ENCODE data around the gene USP15. TPM values are rescaled to one million over a fixed set of nuclear protein-coding genes. Genes with fewer than 3 reads are reported as not detected.

The USP15 gene
- total and polyA plus RNA-seq, 2 donors (not counting 3 experiments of a cell fraction or from before 2014, with no cell fraction given), result 20.0 to 61.8 TPM

DNA sequence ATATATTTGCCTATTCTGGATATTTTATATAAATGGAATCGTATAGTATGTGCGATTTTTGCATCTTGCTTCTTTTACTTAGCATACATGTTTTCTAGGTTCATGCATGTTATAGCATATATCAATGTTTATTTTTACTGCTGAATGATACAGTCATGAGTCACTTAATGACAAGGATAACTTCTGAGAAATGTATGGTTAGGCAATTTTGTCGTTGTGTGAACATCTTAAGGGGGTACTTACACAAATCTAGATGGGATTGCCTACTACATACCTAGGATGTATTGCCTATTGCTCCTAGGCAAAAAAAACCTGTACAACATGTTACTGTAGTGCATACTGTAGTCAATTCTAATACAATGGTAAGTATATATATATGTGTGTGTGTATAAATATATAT is 8.8 kb downstream of the USP15 start:
- Histone ChIP-seq H3K4me3 (replicated peaks in 1 of 3; ENCODE audit: insufficient read depth in 1 of 3, low read depth in 1 of 3, low read length in 3 of 3) (no peak overlapping the region), H3K9me1 (replicated peaks; ENCODE audit: control insufficient read depth, extremely low read depth, insufficient read depth, low read length) (no peaks in the 10 kb centered on the region), H3K4me1 (ENCODE audit: control insufficient read depth, extremely low read depth, insufficient read depth, low read length) (peaks cover 19% of the 10 kb centered on the region), H3K27me3 (ENCODE audit: control insufficient read depth in 2 of 2, insufficient read depth in 2 of 2, low read length in 2 of 2) (no peaks in the 10 kb centered on the region), H3K79me2 (ENCODE audit: control insufficient read depth, insufficient read depth, low read length) (peaks cover 100% of the 10 kb centered on the region), H3K4me2 (ENCODE audit: insufficient read depth, low read length) (peak overlapping the region; percentile 10), H3K36me3 (ENCODE audit: control insufficient read depth in 2 of 2, extremely low read depth in 1 of 2, insufficient read depth in 2 of 2, low read length in 2 of 2) (no peaks in the 10 kb centered on the region), H3K27ac (ENCODE audit: insufficient read depth, low read depth, low read length) (no peak overlapping the region), H2AFZ (ENCODE audit: low read depth, low read length) (no peak overlapping the region), H3K9ac (replicated peaks; ENCODE audit: extremely low read depth, insufficient read depth, low read length) (no peak overlapping the region), H3K9me3 (replicated peaks; ENCODE audit: control insufficient read depth, insufficient read depth, low read length) (no peaks in the 10 kb centered on the region), H4K20me1 (replicated peaks; ENCODE audit: control insufficient read depth, extremely low read depth, insufficient read depth, low read length) (peaks cover 13% of the 10 kb centered on the region)
- DNase-seq (ENCODE audit: low read depth, low spot score), result peak; percentile 39
- CTCF ChIA-PET, result interaction anchor here (1.8 to 2.3 kb wide), 2 partner anchors 9 kb away, joined by 6 read pairs; partner anchors contain the start of gene USP15
- TF ChIP-seq GATA2 (IDR thresholded peaks at IDR 0.05; ENCODE audit: insufficient read depth, insufficient read length, low read depth, low read length) (no peak), POLR2AphosphoS5 (IDR thresholded peaks at IDR 0.05; ENCODE audit: insufficient read depth, low read depth, low read length) (no peak), EZH2 (IDR thresholded peaks at IDR 0.05; ENCODE audit: borderline replicate concordance, low read depth, low read length, severe bottlenecking) (no peak), MYC (IDR thresholded peaks at IDR 0.05; ENCODE audit: low read depth, low read length) (no peak), FOS (IDR thresholded peaks at IDR 0.05; ENCODE audit: borderline replicate concordance, insufficient read depth, low read length) (peak; percentile 61), POLR2A (IDR thresholded peaks at IDR 0.05; ENCODE audit: low read depth, low read length) (no peak), JUN (IDR thresholded peaks at IDR 0.05; ENCODE audit: borderline replicate concordance, insufficient read depth, insufficient read length, low read depth) (peak; percentile 24)
- TF ChIP-seq, protein P1, sequence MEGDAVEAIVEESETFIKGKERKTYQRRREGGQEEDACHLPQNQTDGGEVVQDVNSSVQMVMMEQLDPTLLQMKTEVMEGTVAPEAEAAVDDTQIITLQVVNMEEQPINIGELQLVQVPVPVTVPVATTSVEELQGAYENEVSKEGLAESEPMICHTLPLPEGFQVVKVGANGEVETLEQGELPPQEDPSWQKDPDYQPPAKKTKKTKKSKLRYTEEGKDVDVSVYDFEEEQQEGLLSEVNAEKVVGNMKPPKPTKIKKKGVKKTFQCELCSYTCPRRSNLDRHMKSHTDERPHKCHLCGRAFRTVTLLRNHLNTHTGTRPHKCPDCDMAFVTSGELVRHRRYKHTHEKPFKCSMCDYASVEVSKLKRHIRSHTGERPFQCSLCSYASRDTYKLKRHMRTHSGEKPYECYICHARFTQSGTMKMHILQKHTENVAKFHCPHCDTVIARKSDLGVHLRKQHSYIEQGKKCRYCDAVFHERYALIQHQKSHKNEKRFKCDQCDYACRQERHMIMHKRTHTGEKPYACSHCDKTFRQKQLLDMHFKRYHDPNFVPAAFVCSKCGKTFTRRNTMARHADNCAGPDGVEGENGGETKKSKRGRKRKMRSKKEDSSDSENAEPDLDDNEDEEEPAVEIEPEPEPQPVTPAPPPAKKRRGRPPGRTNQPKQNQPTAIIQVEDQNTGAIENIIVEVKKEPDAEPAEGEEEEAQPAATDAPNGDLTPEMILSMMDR (IDR thresholded peaks at IDR 0.05; ENCODE audit: extremely low read depth in 1 of 2, insufficient read depth in 1 of 2, low read depth in 1 of 2, low read length in 2 of 2), result no peak
- TF ChIP-seq, protein P2, sequence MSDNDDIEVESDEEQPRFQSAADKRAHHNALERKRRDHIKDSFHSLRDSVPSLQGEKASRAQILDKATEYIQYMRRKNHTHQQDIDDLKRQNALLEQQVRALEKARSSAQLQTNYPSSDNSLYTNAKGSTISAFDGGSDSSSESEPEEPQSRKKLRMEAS (IDR thresholded peaks at IDR 0.05; ENCODE audit: insufficient read depth, insufficient read length), result no peak
- BruUV-seq (replicated peaks), result no TSS peak
- FAIRE-seq, result no peak
- dilution Hi-C loops (cut with MboI; ENCODE audit: extremely low pct_ligation_motif_present, low sequenced_read_pairs) (no loop called here), intact Hi-C loops (cut with micrococcal nuclease) (no loop called here)
- POLR2A ChIA-PET, result no interaction called here

All from endothelial cell of umbilical vein (primary cell).